ENCODE measurements around the gene FRMD1.

The FRMD1 gene

DNA sequence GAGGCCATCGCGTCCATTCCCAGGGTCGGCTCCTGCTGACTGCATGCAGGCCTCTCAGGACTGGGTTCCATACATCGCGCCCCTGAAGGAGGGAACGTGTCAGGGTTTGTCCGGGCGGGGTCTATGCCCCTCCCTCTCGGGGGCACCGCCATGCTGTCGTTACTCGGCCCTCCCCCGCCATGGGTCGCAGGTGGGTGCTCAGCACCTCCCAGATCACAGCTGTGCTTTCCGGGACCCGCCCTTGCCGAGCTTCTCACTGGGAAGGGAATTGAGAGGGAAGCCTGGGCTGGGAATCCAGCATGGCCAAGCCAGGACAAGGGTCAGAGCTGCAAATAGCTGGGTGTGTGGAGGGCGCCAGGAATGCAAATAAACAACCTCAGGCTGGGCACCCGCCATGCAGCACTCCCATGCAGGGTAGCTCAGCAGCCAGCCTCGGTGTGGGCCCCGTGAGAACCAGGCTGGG, at the start of gene FRMD1:
Gene FRMD1 (minus strand): TSS at position 270 of the 463 bp plus-strand sequence. CDS start 118 bp downstream, at position 152.
- no peak for DNase-seq

DNA sequence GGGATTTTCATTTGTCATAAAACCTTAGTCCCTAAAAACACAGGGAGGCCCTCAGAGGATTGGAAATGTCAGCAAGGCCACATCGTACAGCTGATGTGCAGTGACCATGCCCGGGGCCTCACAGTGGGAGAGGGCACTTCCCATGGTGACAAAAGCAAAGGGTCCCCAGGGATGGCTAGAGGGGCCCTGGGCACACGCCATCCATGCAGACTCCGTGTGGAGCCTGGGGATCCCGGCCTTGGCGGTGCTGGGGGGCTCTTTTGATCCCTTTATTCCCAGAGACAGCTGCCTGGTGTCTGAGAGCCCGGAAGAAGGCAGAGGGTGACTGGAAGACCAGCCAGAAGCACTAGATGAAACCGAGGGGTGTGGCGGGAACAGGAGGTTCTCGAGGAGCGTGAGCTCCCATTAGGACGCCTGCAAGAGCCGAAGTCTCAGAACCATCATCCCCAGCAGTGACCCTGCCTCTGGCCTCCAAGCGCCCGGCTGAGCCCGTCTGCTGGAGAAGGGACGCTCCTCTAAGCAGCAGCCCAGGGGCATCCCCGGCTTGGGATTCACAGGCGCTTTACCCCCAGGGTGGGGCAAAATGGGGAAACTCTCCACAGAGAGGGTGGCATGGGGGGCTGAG, 49.1 kb upstream of the FRMD1 start:
- no peak for DNase-seq

GRCh38 chr6:168127384-168127868, 48.4 kb upstream of the FRMD1 start:
- no peak for DNase-seq

- DNase-seq = no peak
Measured at GRCh38 chr6:168126566-168127383, 47.8 kb upstream of the FRMD1 start.

GRCh38 chr6:168125429-168126001, 46.5 kb upstream of the FRMD1 start:
- no peak for DNase-seq

DNA sequence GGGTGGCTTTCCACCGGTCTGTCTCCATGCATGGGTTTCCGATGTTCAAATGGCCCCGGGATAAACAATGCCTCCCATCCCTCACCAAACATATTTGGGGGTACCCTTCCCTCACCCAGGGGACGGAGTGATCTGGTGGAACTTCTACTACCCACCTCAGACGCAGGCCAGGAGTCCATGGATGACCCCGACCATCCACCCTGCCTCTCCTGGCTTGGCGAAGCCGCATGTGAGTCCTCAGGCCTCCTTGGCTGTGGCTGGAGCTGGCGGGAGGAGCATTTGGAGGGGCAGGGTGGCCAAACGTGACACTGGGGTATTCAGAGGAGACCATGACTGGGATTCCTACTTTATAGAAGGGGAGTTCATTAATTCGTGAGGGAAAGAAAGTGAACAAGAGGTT, 45.9 kb upstream of the FRMD1 start:
- no peak for DNase-seq

- no peak for DNase-seq
Measured at GRCh38 chr6:168124158-168124557, 45.1 kb upstream of the FRMD1 start.

GRCh38 chr6:168123165-168123911, 44.3 kb upstream of the FRMD1 start:
- DNase-seq = no peak

- DNase-seq = no peak
Measured at GRCh38 chr6:168122521-168122920, 43.5 kb upstream of the FRMD1 start.

DNA sequence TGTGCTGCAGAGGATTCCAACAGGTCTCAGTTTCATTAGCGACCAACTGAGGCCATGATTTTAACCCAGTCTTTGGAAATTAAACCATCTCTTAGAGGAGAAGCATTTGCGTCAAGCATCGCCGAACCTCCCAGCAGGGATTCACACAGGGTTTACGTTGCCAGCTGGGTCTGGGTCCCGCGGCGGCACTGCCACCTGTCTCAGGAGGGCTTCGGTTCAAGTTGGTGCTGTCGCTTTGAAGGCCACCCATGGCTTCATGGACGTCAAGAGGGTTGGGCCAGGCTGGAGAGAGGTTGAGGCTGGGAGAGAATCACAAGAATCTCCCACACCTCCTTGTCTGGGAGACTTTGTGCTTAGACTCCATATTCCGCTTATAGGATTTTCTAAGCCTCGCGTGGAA, 43.0 kb upstream of the FRMD1 start:
- no peak for DNase-seq

- no peak for DNase-seq
Measured at GRCh38 chr6:168121303-168121665, 42.3 kb upstream of the FRMD1 start.

GRCh38 chr6:168120390-168121302, 41.6 kb upstream of the FRMD1 start:
- no peak for DNase-seq

- DNase-seq = no peak
Measured at GRCh38 chr6:168119539-168119938, 40.5 kb upstream of the FRMD1 start.

DNA sequence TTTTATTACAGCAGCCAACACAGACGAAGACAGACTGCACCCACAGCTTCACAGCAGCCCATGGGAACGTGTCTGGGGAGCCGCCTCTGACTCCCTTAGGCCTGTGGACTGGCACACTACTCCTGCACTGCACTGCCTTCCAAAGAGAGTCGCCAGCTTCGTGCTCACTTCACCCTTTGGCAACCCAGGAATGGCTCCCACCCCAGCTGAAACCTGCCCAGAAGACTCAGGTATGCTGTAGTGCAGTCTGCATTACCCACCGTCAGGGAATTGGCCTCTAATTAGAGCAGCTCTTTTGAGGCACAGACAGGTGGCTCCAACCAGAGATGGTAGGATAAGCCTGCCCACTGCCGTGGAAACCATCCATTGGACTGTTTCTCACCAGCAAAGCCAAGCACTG, 39.9 kb upstream of the FRMD1 start:
- no peak for DNase-seq

GRCh38 chr6:168117942-168118341, 38.9 kb upstream of the FRMD1 start:
- DNase-seq = no peak

DNA sequence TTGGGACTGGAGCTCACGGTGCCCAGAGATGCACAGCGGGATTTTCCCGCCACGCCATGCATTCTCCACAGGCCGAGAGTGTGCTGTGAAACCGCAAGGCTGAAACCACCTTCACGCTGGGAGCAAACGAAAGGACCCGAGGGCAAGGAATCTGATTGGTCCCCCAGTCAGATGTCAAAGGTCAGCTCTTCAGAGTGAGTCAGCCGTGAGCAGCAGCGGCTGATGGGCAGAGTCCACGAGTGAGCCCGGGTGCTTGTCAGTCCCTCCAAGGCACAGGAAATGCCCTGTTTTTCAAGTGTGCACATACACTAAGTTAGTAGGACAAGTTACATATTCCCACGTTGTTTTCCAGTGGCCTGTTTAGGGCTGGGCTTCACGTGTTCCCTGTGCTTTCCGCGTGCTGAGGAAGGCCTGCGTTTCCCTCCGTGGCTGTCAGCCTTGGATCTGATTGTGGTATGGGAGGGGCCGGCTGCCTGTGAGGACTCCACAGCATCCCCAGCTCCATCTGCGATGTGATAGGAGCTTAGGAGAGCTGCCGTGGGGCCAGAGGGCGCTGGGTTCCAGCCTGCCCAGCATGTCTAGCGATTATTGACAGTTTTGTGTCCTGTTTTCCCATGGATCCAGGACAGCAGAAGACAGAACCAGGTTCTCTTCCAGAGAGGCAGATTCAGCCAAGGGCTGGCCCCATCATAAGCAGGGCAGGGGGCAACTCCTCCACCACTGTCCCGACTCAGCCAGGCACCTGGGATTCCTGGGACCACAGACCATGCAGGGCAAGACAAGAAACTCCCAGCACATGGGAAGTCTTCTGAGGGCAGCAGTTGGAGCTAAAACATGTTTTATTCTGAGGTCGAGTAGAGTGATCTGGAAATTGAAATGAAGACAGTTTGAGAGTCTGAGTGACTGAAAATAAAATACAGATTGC, 38.2 kb upstream of the FRMD1 start:
- DNase-seq = peak; percentile 51

GRCh38 chr6:168116438-168116974, 37.5 kb upstream of the FRMD1 start:
- DNase-seq = no peak

DNA sequence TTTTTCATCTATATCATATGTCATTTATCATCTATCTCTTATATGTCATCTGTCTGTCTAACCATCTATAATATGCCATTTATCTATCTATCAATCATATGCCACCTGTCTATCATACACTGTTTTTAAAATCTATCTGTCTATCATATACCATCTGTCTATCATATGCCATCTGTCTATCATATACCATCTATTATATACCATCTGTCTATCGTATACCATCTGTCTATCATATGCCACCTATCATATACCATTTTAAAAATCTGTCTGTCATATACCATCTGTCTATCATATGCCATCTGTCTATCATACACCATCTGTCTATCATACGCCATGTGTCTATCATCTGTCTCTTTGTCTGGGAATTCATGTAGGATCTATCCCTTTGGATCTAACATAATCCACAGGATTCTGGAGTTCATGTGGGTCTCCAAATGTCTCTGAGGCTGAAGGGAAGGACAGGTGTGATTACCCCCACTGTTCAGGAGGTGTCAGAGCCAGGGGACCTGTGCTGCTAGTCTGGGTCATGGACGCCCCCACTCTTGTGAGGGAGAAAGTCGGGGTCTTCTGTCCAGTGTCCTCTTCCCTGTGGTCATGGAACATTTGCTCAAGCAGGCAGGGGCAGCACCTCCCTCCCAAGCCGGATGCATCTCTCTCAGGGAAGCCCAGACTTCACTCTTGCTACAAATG, 36.9 kb upstream of the FRMD1 start:
- no peak for DNase-seq

DNA sequence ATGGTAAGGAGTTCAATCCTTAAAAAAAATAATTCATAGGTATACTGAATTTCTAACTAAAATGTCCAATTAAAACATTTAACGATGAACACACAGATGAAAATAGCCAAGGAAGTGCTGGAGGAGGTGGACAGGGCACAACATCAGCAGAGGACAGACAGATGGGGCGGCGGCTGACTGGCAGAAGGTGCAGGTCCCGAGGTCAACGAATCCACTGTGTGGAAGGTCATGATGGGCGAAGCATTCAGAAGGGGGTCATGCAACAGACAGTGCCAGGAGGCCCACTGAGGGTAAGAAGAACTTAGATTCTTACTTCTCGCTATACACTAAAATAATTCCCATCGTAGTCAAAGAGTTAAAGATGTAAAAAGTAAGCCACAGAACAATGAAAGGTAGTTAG, 34.2 kb upstream of the FRMD1 start:
- DNase-seq = no peak

DNA sequence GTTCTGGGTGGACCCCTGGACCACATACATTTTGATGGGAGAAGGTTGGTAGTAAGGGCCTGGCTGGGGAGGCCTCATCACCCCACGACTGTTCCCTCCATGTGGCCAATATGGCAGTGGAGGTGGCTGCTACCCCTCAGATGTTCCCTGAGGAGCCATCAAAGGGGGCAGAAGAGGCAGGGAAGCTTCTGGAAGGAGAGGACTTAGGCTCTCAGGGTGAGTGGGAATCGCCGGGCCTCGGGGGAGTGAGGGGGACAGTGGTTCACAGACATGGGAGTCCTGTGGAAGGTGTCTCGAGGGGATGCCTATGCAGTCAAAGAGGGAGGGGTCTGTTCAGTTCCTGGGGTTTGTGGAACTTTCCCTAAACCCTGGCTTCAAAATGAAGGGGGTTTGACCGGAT, 32.9 kb upstream of the FRMD1 start:
- DNase-seq = no peak
